Glomerular visceral epithelial cell (primary cell): ENCODE measurements around the gene LRRC18.

ENCODE experiments used
- DNase-seq: peaks from one replicate; pipeline ENCODE4 v3.0.0-alpha.2; 2016; ENCODE audit errors: extremely low spot score

LRRC18 gene

GRCh38 chr10:48946332-48946731 is 6.7 kb upstream of the LRRC18 start:
- no peak for DNase-seq

GRCh38 chr10:48945441-48946130 is 5.9 kb upstream of the LRRC18 start:
- DNase-seq, result no peak

- no peak for DNase-seq
Observed at GRCh38 chr10:48944171-48944570, 4.5 kb upstream of the LRRC18 start.

GRCh38 chr10:48943096-48943495 is 3.5 kb upstream of the LRRC18 start:
- DNase-seq, result no peak

- no peak for DNase-seq
Observed at GRCh38 chr10:48941427-48942075, 1.9 kb upstream of the LRRC18 start.

GRCh38 chr10:48940958-48941357 is 1.3 kb upstream of the LRRC18 start:
- DNase-seq, result no peak

GRCh38 chr10:48940372-48940771 is 732 bp upstream of the LRRC18 start:
- DNase-seq, result no peak

- no peak for DNase-seq
Observed at GRCh38 chr10:48938990-48939536, 577 bp downstream of the LRRC18 start.

- DNase-seq, result no peak
Observed at GRCh38 chr10:48938281-48938680, 1.4 kb downstream of the LRRC18 start.

GRCh38 chr10:48937796-48938195 is 1.8 kb downstream of the LRRC18 start:
- no peak for DNase-seq

- no peak for DNase-seq
Observed at GRCh38 chr10:48935577-48935976, 4.1 kb downstream of the LRRC18 start.

GRCh38 chr10:48934672-48935501 is 4.8 kb downstream of the LRRC18 start:
- DNase-seq, result no peak

- DNase-seq, result no peak
Observed at GRCh38 chr10:48932831-48933664, 6.6 kb downstream of the LRRC18 start.

GRCh38 chr10:48931188-48931587 is 8.5 kb downstream of the LRRC18 start:
- no peak for DNase-seq

GRCh38 chr10:48929413-48929990 is 10.1 kb downstream of the LRRC18 start:
- DNase-seq, result no peak

- no peak for DNase-seq
Observed at GRCh38 chr10:48926764-48927540, 12.7 kb downstream of the LRRC18 start.

- DNase-seq, result no peak
Observed at GRCh38 chr10:48926255-48926654, 13.4 kb downstream of the LRRC18 start.

GRCh38 chr10:48924988-48925387 is 14.7 kb downstream of the LRRC18 start:
- no peak for DNase-seq

- DNase-seq, result no peak
Observed at GRCh38 chr10:48923748-48924147, 15.9 kb downstream of the LRRC18 start.

GRCh38 chr10:48913674-48914073 is 26.0 kb downstream of the LRRC18 start:
- DNase-seq, result no peak
